ENCODE results near the gene CHAT.

CHAT gene

DNA sequence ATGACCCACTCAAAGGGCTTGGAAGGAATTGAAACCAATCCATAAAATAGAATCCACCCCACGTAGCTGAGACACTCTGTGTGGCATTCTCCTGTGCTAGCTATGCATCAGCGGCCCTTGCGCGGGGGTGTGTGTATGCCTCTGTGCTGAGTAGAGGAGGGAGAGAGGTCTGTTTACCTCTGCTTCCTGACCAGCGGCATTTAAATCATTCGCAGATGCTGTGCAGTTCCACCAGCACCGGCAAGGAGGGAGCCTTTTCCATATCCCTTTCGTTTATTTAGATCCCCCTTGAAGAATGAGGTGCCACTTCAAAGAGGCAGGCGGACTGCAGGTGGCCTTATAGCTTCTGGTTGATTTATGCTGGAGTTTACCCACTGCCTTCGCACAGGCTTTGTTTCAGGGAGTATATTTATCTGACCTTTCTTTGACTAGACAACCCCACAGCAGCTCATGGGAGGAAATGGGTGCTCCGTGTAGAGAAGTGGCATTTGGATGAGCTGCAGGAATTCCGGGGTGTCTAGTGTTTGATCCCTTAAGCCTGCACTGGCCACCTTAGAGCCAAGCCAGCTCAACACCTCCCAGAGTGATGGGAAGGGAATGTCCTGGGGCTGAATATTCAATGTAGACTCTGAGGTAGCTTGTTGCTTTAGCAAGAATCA, 77.0 kb downstream of the CHAT start:
- DNase-seq, result no peak

DNA sequence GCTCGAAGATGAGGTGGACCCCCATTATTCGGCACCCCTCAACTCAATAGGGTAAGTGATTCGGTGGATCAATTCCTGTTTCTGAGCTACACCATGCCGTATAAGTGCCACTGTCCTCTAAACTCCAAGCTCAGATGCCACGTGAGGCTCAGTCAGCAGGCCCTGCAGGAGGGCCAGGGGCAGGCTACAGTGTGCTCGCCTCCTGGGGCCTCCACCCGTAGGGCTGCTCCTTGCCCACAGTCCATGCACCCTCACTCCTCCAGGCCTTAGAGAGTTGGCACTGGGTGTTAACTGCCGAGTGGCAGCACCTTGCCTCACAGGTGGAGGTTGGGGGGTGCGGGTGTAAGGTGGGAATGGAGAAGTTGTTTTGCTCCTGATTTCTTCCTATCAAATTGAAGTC, 77.8 kb downstream of the CHAT start:
- DNase-seq, result no peak

DNA sequence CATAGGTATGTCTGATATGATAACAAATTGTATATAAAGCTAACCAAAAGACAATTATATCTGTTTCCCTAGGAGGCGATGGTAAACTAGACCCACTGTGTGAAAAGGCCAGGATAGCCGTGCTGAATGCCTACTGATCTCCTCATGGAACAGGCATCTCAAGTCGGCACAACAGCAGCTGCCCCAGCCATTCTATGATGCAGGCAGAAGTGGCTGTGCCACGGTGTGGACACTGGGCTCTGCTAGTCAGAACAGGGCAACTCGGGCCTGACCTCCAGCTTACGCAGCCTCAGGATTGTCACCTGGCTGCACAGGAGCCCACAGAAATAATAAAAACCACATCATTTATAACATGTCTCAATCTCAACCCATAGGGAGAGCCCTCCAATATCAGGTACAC, 80.6 kb downstream of the CHAT start:
- DNase-seq, result no peak

DNA sequence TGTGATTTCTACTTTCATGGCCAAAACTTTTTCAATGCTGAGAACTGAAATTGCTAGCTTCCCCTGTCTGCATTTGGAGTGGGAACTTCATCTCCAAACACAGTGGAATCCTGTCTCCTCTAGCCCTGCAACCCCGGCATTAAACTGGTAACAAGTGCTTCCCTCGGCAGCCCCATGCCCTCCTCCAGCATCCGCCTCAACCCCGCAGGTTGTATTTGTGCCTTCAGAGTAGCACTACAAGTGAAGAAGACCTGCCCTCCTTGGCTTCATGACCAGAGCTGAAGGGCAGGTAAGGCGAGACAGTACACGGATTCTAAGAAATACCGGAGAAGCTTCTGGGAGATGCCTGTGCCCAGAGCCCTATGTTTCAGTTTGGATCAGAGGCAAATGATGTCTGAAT, 82.5 kb downstream of the CHAT start:
- DNase-seq, result no peak

DNA sequence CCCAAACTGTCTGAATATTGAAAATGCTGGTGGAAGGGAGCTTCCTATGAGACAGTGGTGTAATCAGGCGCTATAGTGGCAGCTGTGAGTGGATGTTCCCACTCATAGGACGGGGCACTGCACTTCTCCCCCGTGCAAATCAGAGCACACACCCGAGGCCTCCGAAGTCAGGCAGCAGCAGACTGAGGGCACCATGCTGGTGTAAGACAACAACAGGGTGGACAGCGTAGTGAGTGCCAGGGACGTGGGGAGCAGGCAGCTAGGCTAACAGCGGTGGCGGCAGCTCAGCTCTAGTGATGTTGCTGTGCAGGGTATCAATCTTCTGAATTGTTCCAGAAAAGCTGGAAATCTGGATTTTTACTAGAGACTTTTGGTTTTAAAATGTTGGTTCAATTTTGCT, 84.8 kb downstream of the CHAT start:
- DNase-seq, result no peak

DNA sequence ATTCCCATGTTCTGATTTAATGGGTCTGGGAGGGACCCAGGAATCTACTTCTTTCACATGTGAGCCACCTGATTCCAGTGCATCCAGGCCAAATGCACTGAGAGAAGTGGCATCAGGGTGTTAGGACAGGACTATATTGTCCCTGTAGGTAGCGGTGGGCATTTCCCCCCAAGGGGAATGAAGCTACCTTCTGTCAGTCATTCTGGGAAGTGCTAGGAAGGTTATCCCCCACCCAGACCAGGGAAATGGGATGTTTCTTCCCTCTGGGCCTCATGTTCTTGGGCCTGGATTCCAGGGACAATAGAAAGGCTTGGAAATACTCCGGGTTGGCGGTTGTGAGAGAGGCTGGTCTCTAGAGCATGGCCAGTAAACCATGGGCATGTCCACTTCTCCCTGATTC, 86.4 kb downstream of the CHAT start:
- DNase-seq, result no peak

DNA sequence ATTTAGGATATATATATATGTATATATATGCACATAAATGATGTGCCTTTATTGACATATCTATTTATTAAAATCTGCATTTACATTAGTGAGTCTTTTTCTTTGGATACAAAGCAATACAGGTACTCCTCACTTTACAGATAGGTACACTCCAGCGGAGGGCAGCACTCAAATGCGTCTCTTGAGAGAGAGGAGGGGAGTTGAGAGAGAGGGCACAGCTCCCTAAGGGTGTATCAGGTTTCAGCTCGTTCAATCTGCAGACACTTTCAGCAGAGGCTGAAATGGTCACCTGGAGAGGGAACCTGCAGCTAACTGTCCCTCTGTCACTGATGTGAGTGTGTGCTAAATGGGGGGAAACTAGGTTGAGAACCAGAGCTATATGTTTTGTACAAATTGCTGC, 87.2 kb downstream of the CHAT start:
- no peak for DNase-seq

DNA sequence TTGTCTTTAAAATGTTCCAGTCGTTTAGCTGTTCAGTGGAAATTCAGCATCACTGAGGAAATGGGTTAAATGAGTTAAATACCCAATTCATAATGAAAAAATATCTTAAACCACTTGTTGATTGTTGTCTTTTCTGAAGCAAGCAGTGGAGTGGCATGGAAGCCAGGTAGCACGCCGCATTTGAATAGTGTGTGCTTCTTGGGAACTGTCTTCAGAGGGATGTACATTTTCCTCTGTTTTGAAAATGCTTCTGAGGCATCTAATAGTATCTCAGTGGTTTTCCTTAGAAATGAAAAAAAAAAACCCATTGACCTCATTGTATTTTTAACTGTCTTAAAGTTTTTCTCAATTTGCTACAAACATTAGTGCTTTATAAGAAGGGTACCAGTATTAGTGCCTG, 93.7 kb downstream of the CHAT start:
- no peak for DNase-seq

DNA sequence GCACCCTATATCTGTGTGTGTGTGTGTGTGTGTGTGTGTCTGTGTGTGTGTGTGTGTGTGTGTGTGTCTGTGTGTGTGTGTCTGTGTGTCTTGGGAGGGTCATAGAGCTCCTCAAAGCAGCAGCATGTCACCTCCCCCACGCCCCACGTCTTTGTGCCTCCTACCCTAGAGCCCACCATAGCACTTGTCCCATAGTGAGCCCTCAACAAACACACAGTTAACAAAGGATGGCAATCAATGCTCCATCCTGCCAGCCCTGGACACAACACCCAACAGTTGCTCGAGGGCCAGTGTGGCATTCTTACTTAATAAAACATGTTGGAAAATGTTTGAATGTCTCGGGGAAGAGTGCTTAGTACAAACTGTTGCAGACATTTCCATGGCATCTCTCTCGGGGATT, 96.1 kb downstream of the CHAT start:
- DNase-seq, result no peak

DNA sequence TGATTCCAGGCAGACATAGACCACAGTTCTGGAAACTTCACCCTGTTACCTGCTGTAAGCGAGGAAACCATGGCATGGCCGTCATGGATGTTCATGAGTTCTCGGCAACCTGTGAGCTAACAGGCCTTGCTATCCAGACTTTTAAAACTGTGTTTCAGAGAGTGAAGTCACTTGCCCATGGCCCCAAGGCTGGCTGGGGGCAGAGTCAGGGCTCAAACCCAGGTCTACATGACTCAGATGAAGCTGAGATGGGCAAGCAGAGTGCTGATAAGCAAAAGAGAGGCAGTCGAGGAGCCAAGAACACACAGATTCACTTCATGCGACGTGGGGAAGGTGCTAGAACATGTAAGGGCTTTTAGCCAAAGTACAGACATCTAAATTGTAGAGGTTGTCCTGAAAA, 97.1 kb downstream of the CHAT start:
- DNase-seq, result no peak

DNA sequence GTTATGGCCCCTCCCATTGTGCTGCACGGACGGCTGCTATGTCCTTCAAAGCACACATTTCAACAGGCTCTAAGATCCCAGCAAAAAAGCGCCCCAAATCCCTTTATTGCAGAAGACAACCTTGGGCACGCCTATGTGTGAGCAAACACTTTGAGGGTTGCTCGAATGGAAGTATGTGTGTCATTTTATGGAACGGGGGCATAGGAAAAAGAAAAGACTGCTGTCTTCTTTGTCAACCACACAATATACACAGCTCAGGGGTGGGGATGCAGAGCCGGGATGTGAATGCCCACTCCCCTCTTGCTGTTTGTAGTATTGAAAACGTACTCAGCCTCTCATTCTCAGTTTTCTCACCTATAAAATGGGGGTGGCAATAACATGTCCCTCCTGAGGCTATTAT, 97.6 kb downstream of the CHAT start:
- DNase-seq, result no peak

DNA sequence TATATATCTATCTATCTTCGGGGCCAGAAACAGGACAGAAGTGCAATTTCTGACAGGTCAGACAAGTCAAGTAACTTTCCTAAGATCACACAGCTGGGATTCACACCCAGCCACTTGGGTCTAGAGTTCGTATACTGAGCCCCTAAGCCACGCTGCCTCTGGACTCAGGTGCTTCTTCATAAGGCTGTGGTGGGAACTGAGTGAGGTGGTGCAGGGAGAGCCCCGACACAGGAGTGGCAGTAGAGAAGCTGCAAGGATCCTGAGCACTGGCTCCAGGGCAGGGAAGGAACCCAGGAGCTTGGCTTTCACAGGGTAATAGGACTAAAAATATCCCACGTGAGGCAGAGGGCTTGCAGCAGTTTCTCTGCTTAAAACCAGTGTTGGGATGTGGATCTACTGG, 99.4 kb downstream of the CHAT start:
- DNase-seq, result no peak

Measured in CD4-positive, alpha-beta T cell treated with Interleukin-17A for 1 hour (primary cell).